GM18507 (cell line): ENCODE measurements around the gene LGR6.
"Not testable (repeated sequence)": the region's sequence is repeated elsewhere in the genome, so short reads cannot be mapped to it uniquely, and the experiment has no call there.

Source experiments
- DNase-seq: peaks from one replicate; pipeline ENCODE4 v3.0.0; 2011; ENCODE audit warnings: low read depth; ENCODE audit not compliant: insufficient read length; ENCODE audit errors: extremely low spot score
- FAIRE-seq: peaks from 2 replicates; lab custom pipeline; 2011; peaks lifted over from hg19 to GRCh38; lab: Jason Lieb, UNC

LGR6 gene

GRCh38 chr1:202348005-202348508, 154.5 kb downstream of the LGR6 start:
- no peak for FAIRE-seq

GRCh38 chr1:202348509-202349205, 155.1 kb downstream of the LGR6 start, which contains the start of gene PPP1R12B:
TSS of gene PPP1R12B (plus strand) at chr1:202348699. CDS start at chr1:202348852, 153 bp downstream.
- DNase-seq (peak; percentile 75), FAIRE-seq (peak; percentile 96)

More at GRCh38 chr1:202348005-202348508, 154.5 kb downstream of the LGR6 start:
- DNase-seq = no peak

GRCh38 chr1:202349206-202349928, 155.8 kb downstream of the LGR6 start:
- FAIRE-seq (peak; percentile 45), DNase-seq (no peak)

- FAIRE-seq (no peak), DNase-seq (no peak)
These were observed 158.1 kb downstream of the LGR6 start for GRCh38 chr1:202351725-202352124.

GRCh38 chr1:202352583-202353197, 159.1 kb downstream of the LGR6 start:
- DNase-seq, FAIRE-seq: not testable (repeated sequence)

GRCh38 chr1:202355944-202356553, 162.4 kb downstream of the LGR6 start:
- no peak for DNase-seq
- no peak for FAIRE-seq

GRCh38 chr1:202357506-202357905, 163.9 kb downstream of the LGR6 start:
- no peak for DNase-seq
- no peak for FAIRE-seq

- no peak for FAIRE-seq
- DNase-seq = no peak
These were observed 167.6 kb downstream of the LGR6 start for GRCh38 chr1:202361224-202361623.

- FAIRE-seq = no peak
- no peak for DNase-seq
These were observed 168.1 kb downstream of the LGR6 start for GRCh38 chr1:202361701-202362100.

- FAIRE-seq (no peak), DNase-seq (no peak)
These were observed 168.6 kb downstream of the LGR6 start for GRCh38 chr1:202362212-202362611.

- FAIRE-seq (no peak), DNase-seq (no peak)
These were observed 171.7 kb downstream of the LGR6 start for GRCh38 chr1:202365092-202365815.

GRCh38 chr1:202367271-202367670, 173.7 kb downstream of the LGR6 start:
- FAIRE-seq (no peak), DNase-seq (no peak)
